EL (cell line): ENCODE results near the gene SULF2.
A peak's percentile ranks its signal among the peaks of the same experiment; 100 is the strongest.
"Not testable (repeated sequence)": the region's sequence is repeated elsewhere in the genome, so short reads cannot be mapped to it uniquely, and the experiment has no call there.

Source experiments
- DNase-seq: peaks from one replicate; pipeline ENCODE4 v3.0.0-alpha.2; 2016

Gene SULF2

DNA sequence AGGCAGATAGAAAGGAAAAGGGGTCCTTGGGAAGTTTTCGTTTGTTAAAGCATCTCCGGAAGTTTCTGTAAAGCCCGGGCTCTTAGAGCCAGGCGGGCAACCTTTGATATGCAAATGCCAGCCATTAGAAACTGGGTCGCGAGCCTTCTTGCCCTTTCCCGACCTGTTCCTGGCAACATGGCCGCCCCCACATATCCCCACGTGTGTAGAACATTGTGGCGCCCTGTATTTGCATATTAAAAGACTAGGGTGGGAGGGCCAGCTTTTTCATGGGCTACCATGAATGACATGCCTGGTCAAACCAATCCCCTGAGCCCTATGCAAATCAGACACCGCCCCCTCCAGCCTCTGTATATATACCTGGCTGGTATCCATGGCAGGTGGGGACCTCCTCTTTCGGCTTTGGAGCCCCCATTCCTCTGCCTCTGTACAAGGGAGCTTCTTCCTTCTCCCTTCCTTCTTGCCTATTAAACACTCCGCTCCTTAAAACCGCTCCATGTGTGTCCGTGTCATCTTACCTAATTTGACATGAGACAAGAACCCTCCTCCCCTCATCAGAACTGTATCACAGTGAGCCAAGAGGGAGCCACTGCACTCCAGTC lies 19.0 kb upstream of the SULF2 start:
- DNase-seq: not testable (repeated sequence)

DNA sequence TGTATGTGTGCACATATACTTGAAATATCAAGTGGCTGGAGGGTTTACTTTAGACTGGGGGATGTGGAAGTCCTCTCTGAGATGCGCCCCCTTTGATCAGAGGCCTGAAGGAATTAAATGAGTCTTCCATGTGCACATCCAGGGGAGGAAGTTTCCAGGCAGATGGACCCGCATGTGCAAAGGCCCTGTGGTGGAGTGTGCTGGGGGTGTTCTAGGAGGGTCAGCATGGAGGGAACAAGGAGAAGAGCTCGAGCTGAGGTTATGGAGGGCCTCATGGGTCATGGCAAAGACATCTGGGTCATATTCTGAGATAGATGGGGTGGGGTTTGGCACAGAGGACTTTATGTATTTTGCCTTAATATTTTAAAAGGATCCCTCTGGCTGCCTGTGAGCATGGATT lies 17.7 kb upstream of the SULF2 start:
- no peak for DNase-seq

DNA sequence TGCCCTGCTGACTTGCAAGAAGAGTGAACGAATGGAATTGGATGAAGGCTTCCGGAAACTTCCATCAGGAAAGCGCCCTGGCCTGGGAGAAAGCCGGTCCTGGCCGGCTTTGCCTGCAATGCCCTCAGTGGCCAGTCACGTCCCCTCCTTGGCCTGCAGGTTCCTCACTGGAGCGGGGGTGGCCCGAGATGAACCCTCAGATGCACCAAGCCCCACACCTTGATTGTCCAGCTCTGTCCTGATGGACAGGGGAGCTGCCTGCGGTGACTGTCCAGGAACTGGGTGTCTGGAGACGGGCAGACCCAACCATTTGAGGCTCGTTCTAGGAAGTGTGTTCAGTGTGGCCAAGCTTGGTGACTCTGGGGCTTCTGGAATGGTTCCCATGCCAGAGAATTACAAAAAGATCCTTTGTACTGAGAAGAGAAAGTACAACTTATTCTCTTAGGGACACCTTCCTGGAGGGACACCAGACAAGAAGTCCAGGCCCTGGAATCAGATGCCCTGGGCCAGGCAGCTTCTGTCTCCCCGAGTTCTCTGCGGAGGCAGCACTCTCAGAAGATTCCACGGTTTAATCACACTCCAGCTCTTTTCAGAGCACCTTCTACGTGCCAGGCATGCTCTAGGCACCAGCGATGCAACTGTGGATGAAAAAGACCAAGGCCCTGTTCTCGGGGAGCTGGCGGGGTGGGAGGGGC lies 17.1 kb upstream of the SULF2 start:
- no peak for DNase-seq

DNA sequence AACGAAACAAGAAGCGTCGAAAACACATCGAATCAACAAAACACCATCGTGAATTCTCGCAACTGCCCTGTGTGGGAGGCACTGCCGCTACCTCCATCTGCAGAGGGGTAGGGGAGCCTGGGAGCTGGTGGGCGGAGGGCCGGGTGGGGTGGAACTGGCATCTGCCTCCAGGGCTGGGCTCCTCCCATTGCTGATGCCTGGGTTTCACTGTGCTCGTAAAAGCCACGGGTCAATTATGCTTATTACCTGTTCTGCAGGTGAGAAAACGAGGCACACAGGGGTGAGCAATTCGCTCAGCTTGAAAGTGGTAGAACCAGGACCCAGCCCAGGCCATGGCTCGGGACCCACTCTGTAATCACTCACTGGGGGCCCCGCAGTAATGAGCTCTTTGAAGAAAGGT lies 16.5 kb upstream of the SULF2 start:
- DNase-seq: no peak

DNA sequence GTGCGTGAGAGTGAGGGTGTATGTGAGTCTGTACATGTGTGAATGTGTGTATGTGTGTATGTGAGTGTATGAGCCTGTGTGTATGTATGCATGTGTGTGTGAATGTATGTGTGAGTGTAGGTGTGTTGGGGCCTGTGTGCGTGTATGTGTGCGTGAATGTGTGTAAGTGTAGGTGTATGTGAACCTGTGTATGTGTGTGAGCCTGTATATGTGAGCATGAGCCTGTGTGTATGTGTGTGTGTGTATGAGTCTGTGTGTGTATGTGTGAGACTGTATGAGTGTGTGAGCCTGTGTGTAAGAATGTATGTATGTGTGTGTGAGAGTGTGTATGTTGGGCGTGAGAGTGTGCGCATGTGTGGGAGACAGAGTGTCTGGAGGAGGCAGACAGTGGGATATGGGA lies 15.8 kb upstream of the SULF2 start:
- no peak for DNase-seq

DNA sequence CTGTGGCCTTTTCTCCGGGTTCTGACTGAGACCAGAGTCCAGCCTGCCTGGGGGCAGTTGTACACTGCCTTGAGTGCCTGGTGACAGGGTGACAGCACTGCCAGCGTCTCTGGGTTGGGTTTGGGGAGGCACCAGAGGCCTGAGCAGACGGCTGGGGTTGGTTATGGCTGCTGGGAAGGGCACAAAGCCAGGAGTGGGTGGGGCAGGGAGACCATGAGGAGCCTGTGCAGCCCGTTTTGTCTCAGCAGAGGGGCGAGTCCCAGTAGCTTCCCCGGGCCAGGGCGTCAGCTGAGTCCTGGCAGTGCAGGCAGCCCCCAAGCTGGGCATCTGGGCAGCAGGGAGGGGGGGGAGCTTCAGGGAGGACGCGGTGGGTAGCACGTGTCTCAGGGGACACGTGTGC lies 15.3 kb upstream of the SULF2 start:
- DNase-seq: no peak

DNA sequence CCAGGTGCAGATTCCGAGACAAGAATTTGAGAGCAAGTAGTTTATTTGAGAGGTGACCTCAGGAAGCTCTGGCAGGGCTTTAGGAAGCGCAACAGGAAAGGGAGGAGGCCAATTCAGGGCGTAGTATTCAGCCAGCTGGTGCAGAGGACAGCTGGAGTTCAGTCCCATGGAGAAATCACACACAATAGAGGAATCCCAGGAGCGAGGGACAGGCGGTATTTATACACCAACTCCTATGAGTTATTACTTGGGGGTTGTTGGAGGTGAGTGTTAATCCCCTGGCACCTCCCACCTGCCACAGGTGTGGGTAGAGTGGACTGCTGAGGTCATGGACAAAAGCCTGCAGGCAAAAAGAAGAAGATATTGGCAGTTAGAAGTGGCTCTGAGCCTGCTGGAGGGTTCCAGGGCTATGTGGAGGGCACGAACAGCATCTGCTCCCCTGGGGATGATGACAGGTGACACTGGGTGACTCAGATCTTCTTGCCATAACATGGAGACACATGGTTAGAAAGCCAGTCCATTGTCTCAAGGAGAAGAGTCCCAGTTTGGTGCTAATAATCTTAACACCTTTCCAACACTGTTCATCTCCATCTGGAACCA lies 13.9 kb upstream of the SULF2 start:
- no peak for DNase-seq

DNA sequence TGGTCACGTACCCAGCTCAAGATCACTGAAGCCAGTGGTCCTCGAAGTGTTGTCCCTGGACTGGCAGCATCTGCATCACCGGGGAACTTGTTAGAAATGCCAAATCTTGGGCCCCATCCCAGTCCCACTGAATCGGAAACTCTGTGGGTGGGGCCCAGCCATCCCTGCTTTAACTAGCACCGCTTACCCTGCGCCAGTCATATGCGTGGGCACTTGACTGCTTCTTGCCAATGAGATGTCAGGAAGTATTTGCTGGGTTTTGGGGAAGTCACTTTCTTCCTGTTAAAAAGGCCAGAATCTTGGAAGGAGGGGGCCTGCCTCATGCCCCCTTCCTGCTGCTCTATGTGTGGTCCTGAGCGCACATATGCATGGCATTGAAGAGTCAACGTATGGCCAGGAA lies 11.7 kb upstream of the SULF2 start:
- no peak for DNase-seq

DNA sequence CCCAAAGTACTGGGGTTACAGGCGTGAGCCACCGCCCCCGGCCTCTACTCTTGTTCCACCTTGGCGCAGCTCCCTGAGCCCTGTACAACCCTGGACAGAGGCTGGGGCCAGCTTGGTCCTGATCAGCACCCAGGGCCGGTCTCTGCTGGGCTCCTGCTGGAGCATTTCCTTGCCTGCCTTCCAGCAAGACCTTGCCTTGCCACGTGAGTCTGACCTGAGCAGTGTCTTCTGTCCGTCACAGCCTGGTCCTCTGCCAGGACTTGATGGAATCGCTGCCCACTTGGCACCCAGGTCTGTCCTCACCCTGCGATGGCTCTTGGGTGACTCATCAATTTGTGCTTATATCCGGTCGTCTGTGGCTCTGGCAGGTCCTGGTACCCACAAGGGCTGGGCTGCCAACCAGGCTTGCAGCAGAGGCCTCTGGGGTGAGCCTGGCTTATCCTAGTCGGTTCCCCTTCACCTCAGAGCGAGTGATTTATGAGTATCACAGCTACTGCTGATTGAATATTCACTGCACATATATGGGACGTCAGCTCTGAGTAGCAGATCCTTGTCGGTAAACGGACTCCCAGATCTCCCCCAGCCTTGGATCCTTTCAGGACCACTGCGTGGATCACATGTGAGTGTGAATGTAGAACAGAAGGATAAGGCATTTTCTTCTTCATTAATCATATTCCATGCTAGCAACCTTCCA lies 10.1 kb upstream of the SULF2 start:
- peak; percentile 10 for DNase-seq

DNA sequence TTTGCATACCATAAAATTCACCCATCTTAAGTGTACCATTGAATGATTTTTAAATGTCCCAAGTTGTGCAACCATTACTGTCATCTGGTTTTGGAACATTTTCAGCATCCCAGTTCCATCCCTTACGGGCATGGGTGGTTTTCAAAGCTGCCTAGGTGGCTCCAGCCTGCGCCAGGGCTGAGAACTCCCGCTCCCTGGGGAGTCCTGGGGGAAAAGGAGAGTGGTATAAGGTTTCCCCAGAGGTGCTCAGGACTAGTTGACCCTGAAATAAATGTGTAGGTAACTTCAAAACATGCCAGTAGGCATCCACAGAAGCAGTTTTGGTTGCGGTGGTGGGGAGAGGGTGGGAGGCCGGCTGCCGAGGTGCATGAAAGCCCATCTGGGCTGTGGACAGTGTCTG lies 9.0 kb upstream of the SULF2 start:
- DNase-seq: not testable (repeated sequence)

DNA sequence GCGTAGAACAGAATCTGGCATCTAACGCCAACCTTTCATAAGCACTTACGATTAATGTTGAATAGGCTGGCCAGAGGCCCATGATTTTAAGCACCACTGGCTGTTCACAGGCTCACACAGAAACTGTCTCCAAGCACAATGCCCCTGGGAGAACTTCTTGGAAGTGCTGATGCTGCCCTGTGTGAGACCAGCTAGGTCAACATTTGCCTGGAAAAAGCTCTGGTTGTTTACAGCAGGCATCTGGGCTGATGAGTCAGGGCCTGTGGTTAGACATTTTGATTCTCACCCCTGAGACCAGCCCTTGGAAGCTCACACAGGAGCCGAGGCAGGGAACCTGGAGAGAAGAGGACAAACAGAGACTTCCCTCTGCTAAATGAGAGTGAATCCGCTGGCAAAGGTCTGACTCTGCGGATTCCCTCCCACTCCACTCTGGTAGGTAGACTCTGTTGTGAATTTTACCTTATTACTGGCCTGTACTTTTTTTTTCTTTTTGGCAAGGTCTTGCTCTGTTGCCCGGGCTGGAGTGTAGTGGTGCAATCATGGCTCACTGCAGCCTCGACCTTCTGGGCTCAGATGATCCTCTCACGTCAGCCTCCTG lies 6.8 kb upstream of the SULF2 start:
- DNase-seq: peak; percentile 87

DNA sequence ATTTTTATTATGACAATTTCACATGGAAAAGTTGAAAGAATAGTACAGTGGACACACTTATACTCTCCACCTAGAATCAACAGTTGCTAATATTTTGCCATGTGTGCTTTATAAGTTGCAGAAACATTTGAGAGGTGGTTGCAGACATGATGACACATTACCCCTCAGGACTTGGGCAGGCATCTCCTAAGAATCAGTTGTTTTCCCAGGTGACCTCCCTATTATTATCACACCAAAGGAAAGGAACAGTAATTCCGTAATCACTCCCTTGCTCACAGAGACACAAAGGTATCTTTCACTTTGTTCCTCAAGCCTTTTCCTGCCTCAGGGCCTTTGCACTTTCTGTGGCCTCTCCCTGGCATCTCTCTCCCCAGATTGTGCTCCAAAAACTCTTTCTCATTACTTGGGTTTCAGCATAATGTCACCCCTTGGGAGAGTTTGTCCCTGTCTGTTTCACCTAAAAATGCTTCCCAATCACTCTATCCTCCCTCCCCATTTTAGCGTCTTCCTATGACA lies 5.9 kb upstream of the SULF2 start:
- no peak for DNase-seq

DNA sequence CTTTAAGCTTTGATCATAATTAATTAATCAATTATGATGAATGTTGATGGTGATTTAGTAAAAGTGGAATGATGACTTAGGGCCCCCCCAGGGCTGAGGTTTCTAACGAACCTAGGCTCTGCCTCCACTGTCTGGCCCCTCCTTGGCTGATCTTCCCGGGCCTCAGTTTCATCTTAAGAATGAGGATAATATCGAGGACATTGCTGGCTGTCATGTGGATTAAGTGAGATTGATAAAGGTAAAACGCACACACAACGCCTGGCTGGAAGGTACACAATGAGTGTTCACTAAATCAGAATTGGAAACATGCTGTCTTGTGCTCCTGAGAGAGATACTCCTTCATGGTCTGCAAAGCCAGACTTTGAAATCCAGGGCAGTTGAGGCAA lies 5.3 kb upstream of the SULF2 start:
- DNase-seq: no peak

DNA sequence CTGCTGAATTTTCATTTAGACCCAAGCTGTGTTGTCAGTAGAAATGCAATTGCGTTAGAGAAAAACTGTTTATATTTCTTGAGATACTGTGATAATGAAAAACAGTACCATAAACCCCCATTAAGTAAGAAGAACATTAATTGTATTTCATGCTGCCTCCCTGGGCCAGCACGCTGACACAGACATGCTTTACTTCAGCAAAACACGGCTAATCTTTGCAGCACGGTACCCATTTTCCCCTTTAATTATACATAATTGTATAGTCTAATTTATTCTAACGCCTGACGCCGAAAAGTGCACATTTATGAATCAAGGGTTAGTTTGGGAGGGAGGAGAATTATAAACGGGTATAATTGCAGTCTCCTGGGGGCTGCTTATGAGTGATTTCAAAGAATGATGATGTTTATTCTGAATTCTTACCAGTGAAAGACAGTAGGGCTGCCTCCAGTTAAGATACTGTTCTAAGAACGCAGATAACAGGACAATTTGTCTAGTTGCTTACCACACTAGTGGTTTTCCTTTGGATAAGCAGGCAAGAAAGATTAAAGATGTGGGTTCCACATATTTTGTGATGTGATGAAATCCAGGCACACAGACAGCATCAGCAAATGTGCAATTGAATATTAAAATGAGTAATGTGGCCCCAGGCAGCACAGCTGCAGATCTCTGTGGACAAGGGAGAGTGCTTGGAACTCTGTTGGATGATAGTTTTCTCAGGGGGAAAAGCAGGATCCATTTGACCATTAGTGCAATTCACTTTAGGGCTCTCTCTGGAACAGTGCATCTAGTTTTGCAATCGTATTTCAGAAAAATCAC lies 4.7 kb upstream of the SULF2 start:
- peak; percentile 79 for DNase-seq

DNA sequence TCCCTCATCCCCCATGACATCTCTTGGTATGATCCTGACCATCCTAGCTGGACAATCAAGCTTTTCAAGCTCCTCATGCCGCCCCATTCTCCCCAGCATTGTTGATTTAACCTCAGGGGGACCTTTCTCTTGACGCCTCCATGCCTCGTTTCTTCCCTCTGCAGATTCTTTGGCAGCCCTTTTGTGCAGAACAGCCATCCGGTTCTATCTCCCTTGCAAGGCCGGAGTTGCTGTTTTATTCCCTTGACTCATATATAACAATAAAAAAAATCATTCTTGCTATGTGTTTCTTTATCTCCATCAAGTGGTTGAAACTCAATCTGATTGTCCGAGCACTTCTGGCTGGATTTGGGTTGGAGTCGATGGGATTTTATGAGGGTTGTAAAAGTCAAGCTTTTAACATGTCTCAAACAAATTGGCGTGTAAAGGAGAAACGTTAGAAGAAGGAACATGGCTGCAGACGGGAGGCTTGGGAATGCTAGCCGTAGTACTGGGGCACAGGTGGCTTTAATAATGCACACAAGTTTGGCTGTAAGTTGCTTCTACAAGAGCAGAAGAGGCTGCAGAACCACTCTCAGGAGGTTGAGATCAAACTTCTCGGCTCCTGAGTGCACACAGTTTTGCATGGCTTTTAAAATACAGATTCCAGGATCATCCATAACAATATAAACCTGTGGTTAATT lies 3.9 kb upstream of the SULF2 start:
- no peak for DNase-seq

DNA sequence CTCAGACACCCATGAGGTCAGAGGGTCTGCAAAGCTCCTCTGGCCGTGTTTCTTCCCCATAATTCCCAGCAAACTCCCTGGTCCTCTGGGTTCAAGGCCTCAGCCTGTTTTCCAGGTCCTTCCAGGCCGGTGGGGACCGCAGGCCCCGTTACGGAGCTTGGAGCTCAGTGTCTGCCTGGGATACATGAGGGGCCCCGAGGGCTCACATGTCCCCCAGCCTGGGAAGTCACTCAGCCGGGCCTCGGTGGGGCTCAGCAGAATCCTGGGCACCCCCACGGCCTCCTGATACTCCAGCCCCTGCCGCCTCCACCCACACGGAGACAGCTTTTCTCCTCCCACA lies 3.4 kb upstream of the SULF2 start:
- DNase-seq: no peak

DNA sequence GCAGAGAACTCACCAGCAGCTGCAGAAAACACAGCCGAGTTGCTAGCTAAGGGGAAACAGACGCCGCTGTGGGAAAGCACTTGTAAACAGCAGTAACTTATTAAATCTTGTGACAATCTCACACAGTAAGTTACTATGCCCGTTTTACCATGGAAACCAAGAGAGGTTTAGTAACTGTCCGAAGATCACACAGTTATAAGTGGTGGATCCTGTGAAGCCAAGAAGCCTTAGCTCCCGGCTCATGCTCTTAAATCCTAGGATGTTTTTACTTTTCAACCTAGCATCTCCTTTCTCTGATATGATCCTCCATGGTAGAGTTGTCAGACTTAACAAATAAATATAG lies 1.5 kb upstream of the SULF2 start:
- no peak for DNase-seq

DNA sequence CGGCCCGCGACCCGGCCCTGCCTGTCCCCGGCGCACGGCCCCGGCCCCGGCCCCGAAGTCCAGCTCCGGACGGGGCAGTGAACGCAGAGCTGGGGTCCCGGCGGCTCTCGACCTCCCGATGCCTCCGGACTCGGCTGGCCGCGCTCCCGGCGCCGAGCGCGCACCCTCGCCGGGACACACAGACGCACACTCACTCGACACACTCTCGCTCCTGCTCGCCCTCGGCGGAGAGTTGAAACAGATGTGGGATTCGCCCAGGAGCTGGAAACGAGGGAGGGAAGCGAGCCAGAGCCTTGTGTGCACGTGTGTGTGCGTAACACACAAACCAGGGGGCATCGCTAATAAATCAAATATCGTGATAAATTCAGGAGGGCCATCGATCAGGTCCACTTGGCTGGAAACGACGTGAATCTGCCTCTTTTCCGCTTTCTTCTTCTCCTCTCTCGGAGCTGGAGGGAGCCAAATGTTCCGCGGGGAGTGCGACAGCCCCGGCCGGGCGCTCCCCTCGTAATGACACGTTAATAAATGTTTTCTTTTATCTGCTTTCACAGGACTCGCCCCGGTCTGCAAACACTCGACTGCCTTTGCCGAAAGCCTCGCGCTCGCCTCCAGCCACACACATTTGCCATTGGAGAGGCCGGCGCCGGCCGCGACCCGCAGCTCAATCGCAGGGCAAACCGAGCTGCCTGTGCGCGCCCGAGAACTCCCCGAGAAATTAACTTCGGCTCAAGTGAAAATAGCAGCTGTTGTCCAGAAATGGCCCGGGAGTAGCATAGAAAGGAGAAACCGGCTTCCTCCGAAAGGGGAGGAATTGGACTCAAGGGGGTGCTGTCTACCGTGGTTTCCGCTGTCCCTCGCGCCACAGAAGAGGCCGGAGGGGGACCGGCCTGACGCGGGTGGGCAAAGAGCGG lies 828 bp upstream of the SULF2 start:
- peak; percentile 84 for DNase-seq

DNA sequence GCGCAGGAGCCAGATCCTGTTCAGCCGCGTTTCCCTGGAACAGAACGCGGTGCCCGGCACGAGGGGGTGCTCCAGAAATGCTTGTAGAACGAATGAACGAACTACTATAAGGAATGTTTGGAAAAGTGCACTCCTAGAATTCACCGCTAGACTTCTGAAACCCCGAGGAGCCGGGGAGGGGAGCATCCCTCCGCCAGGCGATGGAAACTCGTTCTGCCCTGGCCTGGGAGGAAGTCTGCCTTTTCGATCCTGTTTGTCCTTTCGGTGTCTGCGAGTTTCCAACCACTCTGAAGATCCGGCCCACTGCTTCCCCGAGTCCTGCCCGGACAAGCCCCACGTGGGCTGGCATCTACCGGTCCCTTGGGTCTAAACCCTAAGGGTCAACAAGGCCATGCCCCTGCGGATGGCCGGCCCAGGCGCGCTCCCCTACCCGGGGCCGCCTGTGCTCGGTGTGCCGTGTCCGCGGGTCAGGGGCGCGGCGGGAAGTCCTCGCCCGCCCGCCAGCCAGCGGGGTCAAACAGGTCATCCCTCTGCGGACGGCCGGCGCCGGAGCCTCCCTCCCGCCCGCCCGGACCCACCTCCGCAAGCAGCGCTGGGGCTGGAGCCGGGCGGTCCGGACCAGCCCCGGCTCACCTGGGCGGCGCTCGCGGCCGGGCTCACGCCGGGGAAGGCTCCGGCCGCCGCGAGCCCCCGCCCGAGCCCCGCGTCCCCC lies 526 bp downstream of the SULF2 start:
- DNase-seq: peak; percentile 61

DNA sequence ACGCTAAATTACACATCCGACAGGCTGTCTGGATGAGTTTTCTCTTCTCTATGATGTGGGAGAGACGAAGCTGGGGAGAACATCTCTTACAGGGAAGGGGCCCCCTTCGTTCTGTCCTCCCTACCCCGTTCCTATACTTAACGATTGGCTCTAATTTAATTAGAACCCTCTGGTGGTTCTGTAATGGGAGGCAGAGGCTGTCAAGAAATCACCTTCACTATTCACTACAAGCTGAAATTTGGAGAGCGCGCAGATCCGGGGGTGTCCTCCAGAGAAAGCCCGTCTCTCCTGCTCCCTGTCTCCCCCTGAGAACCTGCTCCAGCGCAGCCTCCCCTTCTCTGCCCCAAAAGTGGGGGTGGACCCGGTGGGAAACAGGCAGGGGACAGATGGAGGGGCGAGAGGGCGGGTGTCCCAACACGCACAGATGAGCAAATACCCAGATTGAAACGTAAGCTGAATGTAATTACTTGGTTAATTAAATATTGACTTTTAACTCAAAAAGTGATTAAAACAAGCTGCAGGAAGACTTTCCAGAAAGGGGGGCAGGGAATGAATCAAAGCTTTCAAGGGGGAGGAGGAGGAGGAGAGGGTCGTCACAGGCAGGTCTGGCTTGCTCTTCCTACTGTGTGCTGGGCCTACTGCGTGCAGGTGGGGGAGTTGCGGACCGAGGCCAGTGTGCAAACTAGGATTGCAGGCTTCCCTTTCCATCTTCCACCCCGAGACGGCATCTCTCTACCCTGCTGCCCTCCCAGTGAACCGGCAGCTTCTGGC lies 1.3 kb downstream of the SULF2 start:
- DNase-seq: no peak
